GM19238 (cell line): ENCODE results near the gene EDEM3.
"Not testable (repeated sequence)": the region's sequence is repeated elsewhere in the genome, so short reads cannot be mapped to it uniquely, and the experiment has no call there.

Experiments used
- DNase-seq: peaks from one replicate; pipeline ENCODE4 v3.0.0; 2011; ENCODE audit warnings: low spot score; ENCODE audit not compliant: insufficient read length

Gene EDEM3

DNA sequence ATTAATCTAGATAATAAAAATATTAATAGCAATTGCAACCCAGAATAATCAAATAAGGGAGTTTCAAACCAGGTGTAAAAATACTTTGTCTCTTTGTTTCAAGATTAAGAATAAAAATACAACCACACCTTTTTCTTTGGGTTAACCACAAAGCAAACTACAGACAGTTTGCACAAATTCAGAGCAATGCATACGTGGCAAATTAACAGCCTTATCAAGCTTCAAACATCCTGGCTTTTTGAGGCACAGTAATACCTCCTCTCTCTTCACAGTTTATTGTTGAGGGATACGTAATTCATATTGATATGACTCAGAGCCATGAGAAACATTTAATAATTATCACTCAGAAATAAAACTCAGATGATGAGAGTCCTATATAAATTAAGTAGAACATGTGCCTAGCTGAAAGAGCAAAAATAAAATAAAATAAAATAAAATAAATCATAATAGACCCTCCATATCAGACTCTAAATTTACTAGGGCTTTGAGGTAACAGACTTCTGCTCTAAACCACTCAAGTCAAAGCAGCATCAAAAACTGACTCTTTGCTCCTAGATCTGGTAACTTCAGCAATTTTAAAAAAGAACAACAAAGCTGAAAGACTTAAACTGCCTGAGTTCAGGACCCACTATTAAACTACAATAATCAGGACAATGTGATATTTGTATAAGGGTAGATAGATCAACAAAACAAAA lies 11.4 kb downstream of the EDEM3 start:
- DNase-seq: no peak

- DNase-seq: no peak
These were observed 14.3 kb downstream of the EDEM3 start for GRCh38 chr1:184740344-184740743.

DNA sequence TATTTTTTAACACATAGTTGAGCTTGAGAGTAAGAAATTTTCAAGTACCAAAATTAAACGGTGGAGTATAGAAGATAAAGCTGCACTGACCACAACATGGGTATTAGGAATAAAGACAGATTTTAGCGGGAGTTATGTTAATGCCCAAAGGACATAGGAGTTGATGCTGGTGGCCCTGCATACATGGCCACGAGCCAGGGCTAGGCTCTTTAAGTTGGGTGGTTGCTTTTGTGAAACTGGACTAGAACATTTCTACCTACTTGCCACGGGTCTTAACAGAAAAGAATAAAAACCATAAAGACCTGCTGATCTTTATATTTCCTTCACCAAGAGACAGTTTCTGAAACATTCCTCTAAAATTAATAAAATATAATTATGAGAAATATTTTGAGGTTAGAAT lies 14.9 kb downstream of the EDEM3 start:
- no peak for DNase-seq

DNA sequence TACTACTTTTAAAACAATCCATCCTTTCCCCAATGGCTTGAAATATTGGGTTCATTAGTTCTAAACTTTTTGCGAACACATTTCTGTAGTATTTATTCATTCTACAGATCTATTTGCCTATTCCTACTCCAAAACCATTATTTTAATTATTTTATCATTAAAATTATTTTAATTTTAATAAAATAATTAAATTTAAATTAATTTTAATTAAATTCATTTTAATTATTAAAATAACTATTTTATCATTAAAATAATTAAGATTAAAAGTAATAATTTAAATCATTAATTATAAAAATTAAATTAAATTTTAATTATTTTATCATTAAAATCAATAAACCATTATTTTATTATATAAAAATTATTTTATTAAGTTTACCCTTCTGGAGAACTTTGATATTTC lies 15.6 kb downstream of the EDEM3 start:
- no peak for DNase-seq

GRCh38 chr1:184734980-184735379 lies 19.7 kb downstream of the EDEM3 start:
- no peak for DNase-seq

GRCh38 chr1:184724843-184725242 lies 29.8 kb downstream of the EDEM3 start:
- DNase-seq: no peak

- no peak for DNase-seq
These were observed 38.5 kb downstream of the EDEM3 start for GRCh38 chr1:184716158-184716557.

- DNase-seq: no peak
These were observed 45.2 kb downstream of the EDEM3 start for GRCh38 chr1:184709418-184709817.

DNA sequence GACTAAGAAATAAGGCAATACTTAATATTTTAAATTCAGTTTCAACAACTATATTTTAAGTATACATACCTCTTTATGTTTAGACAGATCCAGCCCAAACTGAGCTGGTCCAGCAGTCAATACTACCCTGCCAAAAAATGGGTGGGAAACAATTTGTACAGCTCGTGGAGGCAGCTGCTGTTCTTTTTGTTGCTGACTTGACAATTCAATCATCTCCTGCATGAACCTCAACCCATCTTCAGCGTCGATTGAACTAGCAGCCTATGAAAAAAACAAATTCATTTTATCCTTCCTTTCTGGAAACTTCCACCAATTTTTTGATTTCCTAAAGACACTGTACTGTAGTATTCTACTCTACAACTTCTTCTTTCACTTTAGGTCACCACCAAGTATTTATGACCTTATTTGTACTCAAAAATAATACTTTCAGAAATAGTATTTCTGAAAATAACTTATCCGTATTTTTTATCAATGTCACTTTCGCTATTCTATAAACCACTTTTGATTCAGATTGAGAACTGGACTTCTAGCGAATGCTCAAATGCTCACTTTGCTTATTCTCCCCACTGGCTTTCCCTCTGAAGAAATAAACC lies 46.5 kb downstream of the EDEM3 start:
- no peak for DNase-seq

DNA sequence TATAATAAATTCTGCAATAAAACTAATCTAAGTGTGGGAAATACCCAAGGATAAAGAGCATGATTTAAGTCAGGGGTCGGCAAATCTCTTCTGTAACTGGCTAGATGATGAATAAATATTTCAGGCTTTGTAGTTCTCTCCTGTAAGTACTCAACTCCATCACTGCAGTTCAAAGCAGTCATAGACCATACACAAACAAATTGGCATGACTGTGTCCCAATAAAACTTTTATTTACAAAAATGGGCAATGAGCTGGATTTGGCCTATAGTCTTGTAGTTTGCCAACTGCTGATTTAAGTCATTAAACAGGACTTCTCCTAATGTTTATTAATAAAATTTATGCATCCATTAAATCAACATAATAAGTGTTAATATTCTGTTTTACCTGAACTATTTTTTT lies 49.4 kb downstream of the EDEM3 start:
- no peak for DNase-seq

- DNase-seq: no peak
These were observed 52.8 kb downstream of the EDEM3 start for GRCh38 chr1:184701816-184702215.

GRCh38 chr1:184698969-184699368 lies 55.7 kb downstream of the EDEM3 start:
- no peak for DNase-seq

GRCh38 chr1:184698016-184698415 lies 56.6 kb downstream of the EDEM3 start:
- no peak for DNase-seq

DNA sequence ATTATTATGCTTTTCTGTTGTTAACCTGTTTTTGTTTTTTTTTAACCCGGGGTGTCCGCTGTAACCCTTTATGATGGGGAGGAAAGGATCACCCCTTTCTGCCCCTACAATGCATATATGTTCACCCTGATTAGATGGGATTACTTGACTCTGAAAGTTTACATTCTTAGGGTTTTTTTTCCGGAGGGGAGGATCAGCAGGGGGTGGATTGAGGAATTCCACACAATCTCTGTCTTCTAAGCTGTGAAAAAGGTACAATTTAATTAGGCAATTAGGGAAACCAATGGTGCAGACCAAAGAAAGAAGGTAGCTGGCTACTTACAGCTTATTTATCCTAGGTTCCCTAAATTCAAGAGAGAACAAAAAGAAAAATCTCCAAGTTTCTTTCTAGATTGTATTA lies 58.3 kb downstream of the EDEM3 start:
- DNase-seq: no peak

- DNase-seq: no peak
These were observed 59.6 kb downstream of the EDEM3 start for GRCh38 chr1:184695023-184695422.

GRCh38 chr1:184693011-184693410 lies 61.6 kb downstream of the EDEM3 start:
- no peak for DNase-seq

DNA sequence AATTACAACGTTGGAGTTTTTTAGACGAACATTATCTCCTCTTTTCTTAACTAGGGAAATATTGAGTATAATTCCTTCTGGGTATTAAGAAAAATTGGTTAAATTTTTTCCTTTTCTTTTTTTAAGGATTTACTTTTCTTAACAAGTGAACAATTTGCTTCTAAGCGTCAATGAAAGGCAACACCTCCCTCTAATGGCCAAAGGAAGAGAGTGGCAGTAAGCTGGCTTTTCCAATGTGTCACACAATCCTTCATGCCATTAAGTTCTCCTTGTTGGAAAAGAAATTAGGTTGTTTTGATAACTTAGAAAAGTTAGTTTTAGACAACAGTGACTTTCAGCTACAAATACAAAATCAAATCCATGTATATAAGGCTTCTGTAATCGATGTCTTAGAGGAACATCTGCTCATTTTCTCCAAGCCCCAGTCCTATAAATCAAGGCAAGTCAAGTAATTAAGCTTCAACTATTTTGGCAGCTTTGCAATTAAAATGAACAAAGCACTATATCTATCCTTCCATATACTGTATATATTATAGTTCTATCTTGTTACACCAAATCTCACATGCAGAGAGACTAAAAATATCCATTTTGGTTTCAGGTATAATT lies 62.8 kb downstream of the EDEM3 start:
- DNase-seq: no peak

- no peak for DNase-seq
These were observed 68.1 kb downstream of the EDEM3 start for GRCh38 chr1:184686540-184686939.

DNA sequence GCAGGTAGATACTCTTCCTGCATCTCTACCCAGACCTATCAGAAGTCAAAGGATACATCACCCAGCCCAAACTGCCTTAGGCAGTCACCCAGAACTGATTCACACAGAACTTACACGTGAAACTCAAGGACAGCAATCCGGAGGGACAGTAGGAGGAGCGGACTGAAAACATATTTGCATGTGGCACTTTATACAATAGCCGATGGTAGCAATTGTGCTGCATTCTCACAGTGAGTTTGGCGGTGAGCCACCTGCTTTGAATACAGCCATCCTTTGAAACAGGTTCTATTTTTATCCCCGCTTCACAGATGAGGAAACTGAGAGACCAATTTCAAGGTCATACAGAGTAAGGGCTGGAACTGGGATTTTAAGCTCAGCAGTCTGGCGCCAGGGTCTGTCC lies 69.5 kb downstream of the EDEM3 start:
- no peak for DNase-seq

GRCh38 chr1:184684285-184685074 lies 70.2 kb downstream of the EDEM3 start:
- DNase-seq: no peak

GRCh38 chr1:184682956-184683355 lies 71.7 kb downstream of the EDEM3 start:
- no peak for DNase-seq

- not testable (repeated sequence) for DNase-seq
These were observed 73.9 kb downstream of the EDEM3 start for GRCh38 chr1:184680611-184681225.
